ENCODE measurements around the gene MSANTD1.

The MSANTD1 gene

DNA sequence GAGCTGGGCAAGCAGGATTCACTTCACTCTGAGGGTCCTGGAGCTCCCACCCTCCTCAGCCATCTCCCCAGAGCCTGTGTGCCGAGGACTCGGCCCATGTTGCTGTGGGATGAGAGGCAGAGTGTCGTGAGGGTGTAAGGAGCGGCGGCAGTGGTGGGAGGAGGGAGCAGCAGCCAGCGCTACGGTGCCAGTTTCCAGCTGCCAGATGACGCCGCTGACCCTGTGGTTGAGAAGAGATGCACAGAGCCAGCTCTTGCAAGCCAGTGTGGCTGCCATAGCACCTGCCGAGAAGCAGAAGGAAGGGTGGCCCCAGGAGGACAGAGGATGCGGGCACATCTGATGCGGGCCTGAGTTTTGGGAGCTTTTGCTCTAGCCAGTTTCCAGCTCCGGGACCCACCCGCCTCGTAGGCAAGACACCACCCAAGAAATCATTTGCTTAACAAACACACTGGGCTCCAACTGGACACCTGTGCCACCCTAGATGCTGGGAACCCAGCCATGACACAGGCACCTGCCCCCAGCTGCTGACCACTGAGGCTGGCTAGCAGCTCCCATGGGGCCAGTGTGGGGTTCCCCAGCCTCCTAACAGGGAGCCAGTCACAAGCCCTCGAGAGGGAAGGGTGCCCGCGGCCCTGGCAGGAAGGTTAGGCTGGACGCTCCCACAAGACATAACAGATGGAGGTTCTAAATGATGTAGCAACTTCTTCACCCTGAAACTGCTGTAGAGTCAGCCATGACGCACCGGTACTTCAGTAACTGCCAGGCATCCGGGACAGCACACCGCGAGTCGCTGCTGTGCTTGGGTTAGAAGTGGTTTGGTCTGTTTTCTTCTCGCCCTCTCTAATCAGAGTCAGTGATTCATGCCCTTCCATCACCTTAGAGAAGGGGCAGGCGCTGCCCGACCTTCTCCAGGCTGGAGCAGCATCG, 8.9 kb downstream of the MSANTD1 start:
- TF ChIP-seq POLR2A (IDR thresholded peaks at IDR 0.05; ENCODE audit: low read depth, low read length), result peak; percentile 35; the same call in 1 of the 2 replicates
- no peak for TF ChIP-seq TAF1 (IDR thresholded peaks at IDR 0.05; ENCODE audit: low read depth, low read length)
- FAIRE-seq (peak; percentile 83), DNase-seq (ENCODE audit: insufficient read length, low spot score) (peak; percentile 50)

DNA sequence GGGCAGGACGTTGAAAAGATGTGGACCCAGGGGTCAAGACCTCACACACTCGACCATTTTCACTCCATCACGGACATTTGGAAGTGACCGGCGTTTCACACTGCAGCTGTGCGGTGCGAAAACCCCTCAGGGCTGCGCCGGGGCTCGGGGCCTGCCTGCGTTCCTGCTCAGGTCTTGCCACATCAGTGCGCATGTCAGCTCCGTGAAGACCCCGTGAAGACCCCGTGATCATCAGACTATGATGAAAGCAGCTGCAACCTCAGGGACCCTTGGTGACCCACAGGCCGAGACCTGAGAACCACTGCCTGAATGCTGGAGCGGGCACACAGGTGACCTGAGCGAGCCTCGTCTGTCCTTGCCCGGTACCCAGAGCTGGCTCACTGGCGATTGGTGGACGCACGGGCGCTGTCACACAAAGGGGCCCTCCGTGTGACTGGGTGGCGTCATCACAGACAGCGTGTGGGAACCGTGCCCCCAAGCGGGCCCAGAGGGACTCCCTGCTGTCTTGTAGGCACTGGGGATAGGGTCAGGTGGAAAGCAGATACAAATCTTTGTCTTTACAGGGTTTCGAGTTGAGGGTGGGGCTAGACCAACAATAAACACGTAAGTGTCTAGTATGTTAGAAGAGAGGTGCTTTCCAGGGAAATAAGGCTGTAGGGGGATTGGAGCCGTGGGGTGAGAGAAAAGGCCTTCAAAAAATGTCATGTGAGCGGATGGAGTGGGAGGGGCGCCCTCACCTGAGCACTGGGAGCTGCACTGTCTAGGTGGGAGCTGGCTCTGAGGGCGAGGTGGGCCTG, 12.7 kb downstream of the MSANTD1 start:
- peak; percentile 15 for DNase-seq (ENCODE audit: insufficient read length, low spot score)
- TF ChIP-seq POLR2AphosphoS5 (IDR thresholded peaks at IDR 0.05; ENCODE audit: low read depth, low read length) (no peak), TAF1 (IDR thresholded peaks at IDR 0.05; ENCODE audit: low read depth, low read length) (no peak), SPI1 (IDR thresholded peaks at IDR 0.05; ENCODE audit: low read depth, low read length) (no peak), PAX5 (IDR thresholded peaks at IDR 0.05; ENCODE audit: insufficient read depth, low read length, severe bottlenecking) (no peak), POLR2A (IDR thresholded peaks at IDR 0.05; ENCODE audit: low read depth, low read length) (no peak), POU2F2 (IDR thresholded peaks at IDR 0.05; ENCODE audit: low read depth, low read length) (no peak)
- no peak for FAIRE-seq

DNA sequence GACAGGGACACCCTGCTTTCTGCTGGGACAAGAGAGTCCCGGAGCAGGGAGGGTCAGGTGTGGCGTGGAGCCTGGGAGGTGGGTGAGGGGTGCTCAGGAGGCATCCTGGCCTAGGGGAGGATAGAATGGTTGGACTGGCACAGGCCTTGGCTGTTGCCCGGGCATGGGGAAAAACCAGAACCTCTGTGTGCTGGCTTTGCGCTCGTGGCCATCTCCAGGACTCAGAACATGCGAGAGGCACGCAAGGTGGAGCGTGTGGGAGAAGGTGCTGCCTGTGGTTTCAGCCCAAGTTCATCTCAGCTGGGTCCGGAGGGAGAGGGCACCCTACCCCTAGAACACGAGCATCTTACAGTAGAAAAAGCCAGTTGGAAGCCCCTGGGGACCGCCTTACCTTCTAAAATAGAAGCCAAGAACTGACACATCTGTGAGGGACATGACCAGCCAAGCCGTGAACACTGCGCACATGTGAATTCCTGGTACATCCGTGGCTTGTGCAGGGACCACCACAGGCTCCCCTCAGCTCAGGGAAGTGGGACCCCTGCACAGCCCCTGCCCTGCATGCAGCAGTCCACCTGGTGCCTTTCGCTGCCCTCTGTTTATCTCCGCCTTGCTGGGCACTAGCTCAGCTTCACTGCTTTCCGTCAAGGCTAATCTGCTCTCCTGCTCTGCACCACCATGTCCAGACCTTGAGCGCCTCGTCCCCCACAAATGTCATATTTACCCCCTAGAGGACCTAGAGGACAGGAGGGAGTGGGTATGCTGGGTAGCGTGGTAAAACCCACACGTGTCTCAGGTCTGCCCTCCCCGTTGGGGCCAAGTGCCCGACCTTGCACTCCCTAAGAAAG, 13.5 kb downstream of the MSANTD1 start:
- TF ChIP-seq TAF1 (IDR thresholded peaks at IDR 0.05; ENCODE audit: low read depth, low read length) (no peak), PAX5 (IDR thresholded peaks at IDR 0.05; ENCODE audit: insufficient read depth, low read length, severe bottlenecking) (no peak), SPI1 (IDR thresholded peaks at IDR 0.05; ENCODE audit: low read depth, low read length) (no peak), POLR2AphosphoS5 (IDR thresholded peaks at IDR 0.05; ENCODE audit: low read depth, low read length) (no peak), POU2F2 (IDR thresholded peaks at IDR 0.05; ENCODE audit: low read depth, low read length) (no peak), POLR2A (IDR thresholded peaks at IDR 0.05; ENCODE audit: low read depth, low read length) (no peak)
- no peak for FAIRE-seq
- DNase-seq (ENCODE audit: insufficient read length, low spot score), result peak; percentile 10

DNA sequence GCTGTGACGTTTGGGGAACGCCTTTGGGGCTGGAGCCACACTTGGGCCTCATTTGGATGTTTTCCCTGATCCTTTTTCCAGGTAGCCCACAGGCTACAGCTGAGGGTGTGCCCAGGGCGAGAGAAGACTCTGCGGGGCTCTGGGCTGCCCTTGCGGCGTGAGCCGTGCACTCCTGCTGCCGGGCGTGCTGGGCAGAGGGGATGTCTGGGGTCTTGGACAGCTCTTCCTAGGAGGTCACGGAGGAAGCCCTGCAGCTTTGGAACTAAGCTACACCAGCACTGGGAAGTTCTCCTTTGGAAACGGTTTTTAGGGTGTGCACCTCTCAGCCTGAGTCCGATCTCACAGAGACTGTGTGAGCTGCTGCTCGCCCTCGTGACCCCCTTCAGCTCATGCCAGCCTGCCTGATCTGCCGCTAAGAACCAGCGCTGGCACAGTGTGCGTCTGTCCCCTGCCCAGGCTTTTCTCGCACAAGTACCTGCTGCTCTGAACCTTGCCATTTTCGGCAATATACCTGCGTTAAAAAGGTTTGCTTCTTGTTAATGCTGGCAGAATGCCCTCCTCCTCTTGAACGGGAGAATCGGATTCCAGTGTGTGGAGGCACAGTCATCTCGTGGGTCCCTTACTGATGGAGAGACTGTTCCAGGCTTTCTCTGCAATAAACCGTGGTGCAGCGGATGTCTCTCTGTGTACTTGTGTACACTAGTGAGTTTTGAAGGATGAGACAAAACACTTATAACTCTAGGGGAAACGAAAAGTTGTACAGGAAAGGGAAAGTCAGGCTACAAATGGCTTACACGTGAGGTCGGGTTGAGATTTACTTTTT, 14.3 kb downstream of the MSANTD1 start:
- FAIRE-seq (no peak), DNase-seq (ENCODE audit: insufficient read length, low spot score) (peak; percentile 10)
- TF ChIP-seq POLR2AphosphoS5 (IDR thresholded peaks at IDR 0.05; ENCODE audit: low read depth, low read length) (no peak), PAX5 (IDR thresholded peaks at IDR 0.05; ENCODE audit: insufficient read depth, low read length, severe bottlenecking) (no peak), SPI1 (IDR thresholded peaks at IDR 0.05; ENCODE audit: low read depth, low read length) (no peak), POU2F2 (IDR thresholded peaks at IDR 0.05; ENCODE audit: low read depth, low read length) (no peak), TAF1 (IDR thresholded peaks at IDR 0.05; ENCODE audit: low read depth, low read length) (no peak), POLR2A (IDR thresholded peaks at IDR 0.05; ENCODE audit: low read depth, low read length) (no peak)

DNA sequence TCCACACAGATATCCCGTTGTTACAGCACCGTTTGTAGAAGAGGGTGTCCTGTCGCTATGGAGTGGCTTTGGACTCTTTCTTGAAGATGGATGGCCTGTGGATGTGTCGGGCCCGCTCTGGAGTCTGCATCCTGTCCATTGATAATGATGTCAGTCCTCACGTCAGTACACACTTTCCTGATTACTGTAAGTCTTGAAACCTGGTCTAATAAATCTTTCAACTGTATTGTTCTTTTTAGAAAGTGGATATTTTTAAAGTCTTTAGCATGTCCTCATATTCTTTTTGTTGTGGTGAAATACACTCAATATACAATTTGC, 14.9 kb downstream of the MSANTD1 start:
- TF ChIP-seq PAX5 (IDR thresholded peaks at IDR 0.05; ENCODE audit: insufficient read depth, low read length, severe bottlenecking) (no peak), TAF1 (IDR thresholded peaks at IDR 0.05; ENCODE audit: low read depth, low read length) (no peak), POLR2A (IDR thresholded peaks at IDR 0.05; ENCODE audit: low read depth, low read length) (no peak)
- FAIRE-seq (no peak), DNase-seq (ENCODE audit: insufficient read length, low spot score) (no peak)

DNA sequence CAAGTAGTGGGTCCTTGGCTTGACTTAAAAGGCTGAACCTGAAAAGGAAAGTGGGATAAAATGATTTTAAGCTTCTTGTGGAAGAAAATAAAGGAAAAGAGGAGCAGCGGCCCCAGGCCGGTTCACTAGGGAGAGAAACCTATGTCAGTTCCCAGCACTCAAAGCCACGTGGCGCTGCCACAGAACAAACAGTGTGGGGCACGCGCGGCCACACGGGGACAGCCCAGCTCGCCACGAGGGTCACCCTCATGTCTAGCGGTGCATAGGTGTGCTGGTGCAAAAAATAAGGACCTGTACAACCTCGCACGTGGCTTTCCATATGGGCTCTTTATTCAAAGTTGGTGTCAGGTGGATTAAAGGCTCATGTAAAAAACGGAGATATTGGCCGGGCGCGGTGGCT, 17.1 kb downstream of the MSANTD1 start:
- DNase-seq (ENCODE audit: insufficient read length, low spot score), result no peak
- TF ChIP-seq POU2F2 (IDR thresholded peaks at IDR 0.05; ENCODE audit: low read depth, low read length), result no peak
- TF ChIP-seq POLR2AphosphoS5 (IDR thresholded peaks at IDR 0.05; ENCODE audit: low read depth, low read length), result no peak
- no peak for TF ChIP-seq TAF1 (IDR thresholded peaks at IDR 0.05; ENCODE audit: low read depth, low read length)
- TF ChIP-seq SPI1 (IDR thresholded peaks at IDR 0.05; ENCODE audit: low read depth, low read length), result no peak
- no peak for TF ChIP-seq PAX5 (IDR thresholded peaks at IDR 0.05; ENCODE audit: insufficient read depth, low read length, severe bottlenecking)
- no peak for TF ChIP-seq POLR2A (IDR thresholded peaks at IDR 0.05; ENCODE audit: low read depth, low read length)
- FAIRE-seq, result no peak

DNA sequence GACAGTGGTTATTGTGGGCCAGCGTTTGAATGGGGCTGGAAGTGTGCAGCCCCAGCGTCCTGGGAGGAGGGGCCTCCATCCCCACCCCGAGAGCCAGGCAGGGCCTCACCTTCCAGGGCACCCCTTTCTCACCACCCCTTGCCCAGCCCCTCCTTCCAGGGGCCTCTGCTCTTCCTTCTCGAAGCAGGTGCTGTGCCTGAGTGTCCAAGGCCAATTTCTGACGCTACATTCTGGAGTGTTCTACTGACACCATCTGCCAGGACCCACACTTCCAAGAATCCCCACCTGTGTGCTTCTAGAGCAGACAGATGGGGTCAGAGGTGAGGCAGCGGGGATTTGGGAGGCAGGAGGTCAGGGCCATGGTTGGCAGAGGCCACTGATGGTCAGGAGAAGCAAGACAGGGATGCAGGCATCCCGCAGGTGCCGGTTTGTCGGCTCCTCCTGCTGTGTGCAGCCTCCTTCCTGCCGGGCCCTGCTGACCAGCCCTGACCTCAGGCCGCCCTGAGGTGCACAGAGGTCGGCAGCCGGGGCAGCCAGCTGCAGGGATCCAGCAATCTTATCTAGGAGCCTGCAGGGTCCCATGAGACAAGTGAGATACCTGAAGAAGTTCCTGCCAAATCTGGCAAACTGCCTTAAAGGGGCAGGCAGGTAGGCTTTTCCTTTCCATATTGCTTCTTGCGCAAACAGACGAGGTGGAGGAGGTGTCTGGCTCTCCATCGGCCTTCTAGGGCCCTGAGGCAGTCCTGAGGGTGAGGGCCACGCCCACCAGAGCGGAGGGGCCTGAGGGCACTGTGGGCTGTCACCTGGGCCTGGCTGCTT, 18.8 kb downstream of the MSANTD1 start:
- TF ChIP-seq POLR2A (IDR thresholded peaks at IDR 0.05; ENCODE audit: low read depth, low read length) (no peak), POLR2AphosphoS5 (IDR thresholded peaks at IDR 0.05; ENCODE audit: low read depth, low read length) (no peak), SPI1 (IDR thresholded peaks at IDR 0.05; ENCODE audit: low read depth, low read length) (no peak), PAX5 (IDR thresholded peaks at IDR 0.05; ENCODE audit: insufficient read depth, low read length, severe bottlenecking) (no peak), POU2F2 (IDR thresholded peaks at IDR 0.05; ENCODE audit: low read depth, low read length) (no peak), TAF1 (IDR thresholded peaks at IDR 0.05; ENCODE audit: low read depth, low read length) (no peak)
- FAIRE-seq (no peak), DNase-seq (ENCODE audit: insufficient read length, low spot score) (no peak)
